Astrocyte (in vitro differentiated cells and primary cell): ENCODE results near the gene MS4A18. TPM values are rescaled to one million over a fixed set of nuclear protein-coding genes. Genes with fewer than 3 reads are reported as not detected.

Experiments
- DNase-seq: peaks from one replicate; pipeline ENCODE4 v3.0.0-alpha.2; 2010; ENCODE audit warnings: low read depth
- FAIRE-seq: peaks from 2 replicates; lab custom pipeline; 2011; peaks lifted over from hg19 to GRCh38; lab: Jason Lieb, UNC
- H2AFZ ChIP-seq: 2 replicates; pipeline ENCODE4 v1.6.0; 2012; ENCODE audit warnings: low read depth, low read length, inconsistent platforms
- H3K27ac ChIP-seq: 2 replicates; pipeline ENCODE4 v1.5.1; 2011; ENCODE audit warnings: low read depth, low read length, inconsistent platforms
- H3K27me3 ChIP-seq: 2 replicates; pipeline ENCODE4 v1.6.0; 2011; ENCODE audit warnings: low read length, inconsistent platforms; ENCODE audit not compliant: insufficient read depth
- H3K36me3 ChIP-seq: 2 replicates; pipeline ENCODE4 v1.5.1; 2011; ENCODE audit warnings: low read length, inconsistent platforms; ENCODE audit not compliant: insufficient read depth
- H3K4me1 ChIP-seq: 2 replicates; pipeline ENCODE4 v1.5.1; 2011; ENCODE audit warnings: low read length, inconsistent platforms; ENCODE audit not compliant: insufficient read depth
- H3K4me2 ChIP-seq: 2 replicates; pipeline ENCODE4 v1.6.0; 2012; ENCODE audit warnings: low read length, inconsistent platforms
- H3K4me3 ChIP-seq: 2 replicates; pipeline ENCODE4 v1.5.1; 2011; ENCODE audit warnings: low read depth, mild to moderate bottlenecking, low read length, inconsistent platforms; ENCODE audit not compliant: insufficient read depth
- H3K79me2 ChIP-seq: 2 replicates; pipeline ENCODE4 v1.6.0; 2012; ENCODE audit warnings: mild to moderate bottlenecking, low read length, inconsistent platforms; ENCODE audit not compliant: insufficient read depth
- H3K9ac ChIP-seq: 2 replicates; pipeline ENCODE4 v1.6.0; 2012; ENCODE audit warnings: mild to moderate bottlenecking, low read length, inconsistent platforms
- H3K9me3 ChIP-seq: 2 replicates; pipeline ENCODE4 v1.5.1; 2012; ENCODE audit warnings: low read depth, mild to moderate bottlenecking, low read length, inconsistent platforms; ENCODE audit not compliant: insufficient read depth
- H4K20me1 ChIP-seq: 2 replicates; pipeline ENCODE4 v1.6.0; 2012; ENCODE audit warnings: low read length, inconsistent platforms; ENCODE audit not compliant: insufficient read depth
- H3K27ac Mint-ChIP-seq: one replicate; pipeline ENCODE4 v1.8.0; 2021; ENCODE audit warnings: mild to moderate bottlenecking, mixed read lengths; ENCODE audit not compliant: unreplicated experiment
- H3K27me3 Mint-ChIP-seq: one replicate; pipeline ENCODE4 v1.8.0; 2021; ENCODE audit warnings: low read depth, mixed read lengths; ENCODE audit not compliant: unreplicated experiment
- H3K36me3 Mint-ChIP-seq: one replicate; pipeline ENCODE4 v1.8.0; 2021; ENCODE audit warnings: low read depth, mixed read lengths; ENCODE audit not compliant: unreplicated experiment
- H3K4me1 Mint-ChIP-seq: one replicate; pipeline ENCODE4 v1.8.0; 2021; ENCODE audit warnings: low read depth, mixed read lengths; ENCODE audit not compliant: unreplicated experiment
- H3K4me3 Mint-ChIP-seq: one replicate; pipeline ENCODE4 v1.8.0; 2021; ENCODE audit warnings: mild to moderate bottlenecking, moderate library complexity, mixed read lengths; ENCODE audit not compliant: unreplicated experiment
- H3K9me3 Mint-ChIP-seq: one replicate; pipeline ENCODE4 v1.8.0; 2021; ENCODE audit warnings: mild to moderate bottlenecking, mixed read lengths; ENCODE audit not compliant: unreplicated experiment
- EZH2 ChIP-seq: IDR thresholded peaks from 2 replicates; pipeline ENCODE4 v1.6.1; 2012; ENCODE audit warnings: mild to moderate bottlenecking, low read length, inconsistent platforms; ENCODE audit not compliant: insufficient read depth
- total RNA-seq: library from RNA; stranded (reverse); gene quantifications from 2 replicates; pipeline ENCODE4 v1.2.1, GENCODE V29; 2021
- TF ChIP-seq, protein P1 (sequence below): IDR thresholded peaks from 2 replicates; pipeline ENCODE4 v1.5.1; 2011; ENCODE audit warnings: low read depth, mild to moderate bottlenecking, inconsistent platforms, low read length, moderate library complexity; ENCODE audit not compliant: insufficient read depth

MS4A18 gene
- total RNA-seq, 1 donor from 2014 or later = not detected

DNA sequence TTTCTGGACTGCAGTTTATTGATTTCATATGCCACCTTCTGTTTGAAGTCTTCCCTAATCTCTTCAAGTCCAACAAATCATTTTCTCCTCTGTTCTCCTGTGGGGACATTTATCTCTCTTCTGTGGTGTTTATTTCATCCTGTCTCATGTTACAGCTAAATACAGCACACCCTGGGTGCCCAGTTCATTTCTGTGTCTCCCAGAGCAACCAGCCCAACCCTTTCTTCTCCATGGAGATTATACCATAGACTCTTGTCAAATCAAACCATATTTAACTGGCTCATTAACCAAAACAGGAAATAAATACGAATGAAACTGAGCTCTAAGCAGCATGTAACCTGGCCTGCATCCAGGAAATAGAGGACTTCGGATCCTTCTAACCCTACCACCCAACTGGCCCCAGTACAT, 25.2 kb upstream of the MS4A18 start, which contains the start of gene MS4A8:
MS4A8 (plus strand) TSS at position 329 of the 408 bp plus-strand sequence. CDS start 1,249 bp downstream, outside the sequence.
- Mint-ChIP-seq H3K27ac (no peak within 1 kb of the TSS), H3K9me3 (no peaks in the 10 kb centered on the region), H3K36me3 (no peaks in the 10 kb centered on the region), H3K4me3 (no peak within 1 kb of the TSS), H3K27me3 (peaks cover 3% of the 10 kb centered on the region), H3K4me1 (no peaks in the 10 kb centered on the region)
- Histone ChIP-seq H4K20me1 (no peaks in the 10 kb centered on the region), H3K36me3 (no peaks in the 10 kb centered on the region), H3K79me2 (no peaks in the 10 kb centered on the region), H3K4me2 (no peak within 1 kb of the TSS), H3K4me3 (no peak within 1 kb of the TSS), H2AFZ (no peak within 1 kb of the TSS), H3K27me3 (no peaks in the 10 kb centered on the region), H3K9me3 (no peaks in the 10 kb centered on the region), H3K9ac (no peak within 1 kb of the TSS), H3K4me1 (no peaks in the 10 kb centered on the region), H3K27ac (no peak within 1 kb of the TSS)
- no peak for DNase-seq
- TF ChIP-seq, protein P1, sequence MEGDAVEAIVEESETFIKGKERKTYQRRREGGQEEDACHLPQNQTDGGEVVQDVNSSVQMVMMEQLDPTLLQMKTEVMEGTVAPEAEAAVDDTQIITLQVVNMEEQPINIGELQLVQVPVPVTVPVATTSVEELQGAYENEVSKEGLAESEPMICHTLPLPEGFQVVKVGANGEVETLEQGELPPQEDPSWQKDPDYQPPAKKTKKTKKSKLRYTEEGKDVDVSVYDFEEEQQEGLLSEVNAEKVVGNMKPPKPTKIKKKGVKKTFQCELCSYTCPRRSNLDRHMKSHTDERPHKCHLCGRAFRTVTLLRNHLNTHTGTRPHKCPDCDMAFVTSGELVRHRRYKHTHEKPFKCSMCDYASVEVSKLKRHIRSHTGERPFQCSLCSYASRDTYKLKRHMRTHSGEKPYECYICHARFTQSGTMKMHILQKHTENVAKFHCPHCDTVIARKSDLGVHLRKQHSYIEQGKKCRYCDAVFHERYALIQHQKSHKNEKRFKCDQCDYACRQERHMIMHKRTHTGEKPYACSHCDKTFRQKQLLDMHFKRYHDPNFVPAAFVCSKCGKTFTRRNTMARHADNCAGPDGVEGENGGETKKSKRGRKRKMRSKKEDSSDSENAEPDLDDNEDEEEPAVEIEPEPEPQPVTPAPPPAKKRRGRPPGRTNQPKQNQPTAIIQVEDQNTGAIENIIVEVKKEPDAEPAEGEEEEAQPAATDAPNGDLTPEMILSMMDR = no peak
- TF ChIP-seq EZH2 = no peak
- no peak for FAIRE-seq

DNA sequence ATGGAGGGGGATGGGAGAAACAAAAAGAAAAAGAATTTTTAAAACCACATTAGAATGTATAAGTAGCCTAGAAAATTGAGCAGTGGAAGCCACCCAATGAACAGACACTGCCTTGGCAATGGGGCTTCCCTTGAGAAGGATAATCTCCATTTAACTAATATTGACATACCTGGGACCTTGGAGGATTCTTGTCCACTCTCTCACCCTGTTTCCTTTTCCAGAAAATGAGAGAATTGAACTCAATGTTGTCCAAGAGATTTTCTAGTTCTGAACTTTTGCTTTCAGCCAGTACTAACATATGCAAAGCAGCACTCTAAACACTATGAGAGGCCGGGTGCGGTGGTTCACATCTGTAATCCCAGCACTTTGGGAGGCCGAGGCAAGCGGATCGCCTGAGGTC, 24.6 kb upstream of the MS4A18 start:
- Mint-ChIP-seq H3K4me3 (no peak overlapping the region), H3K36me3 (no peaks in the 10 kb centered on the region), H3K4me1 (no peaks in the 10 kb centered on the region), H3K27me3 (peaks cover 5% of the 10 kb centered on the region), H3K27ac (no peak overlapping the region), H3K9me3 (no peaks in the 10 kb centered on the region)
- Histone ChIP-seq H3K4me1 (no peaks in the 10 kb centered on the region), H3K9ac (no peak overlapping the region), H3K36me3 (no peaks in the 10 kb centered on the region), H3K27ac (no peak overlapping the region), H4K20me1 (no peaks in the 10 kb centered on the region), H3K4me3 (no peak overlapping the region), H3K27me3 (no peaks in the 10 kb centered on the region), H3K9me3 (no peaks in the 10 kb centered on the region), H3K79me2 (no peaks in the 10 kb centered on the region), H3K4me2 (no peak overlapping the region), H2AFZ (no peak overlapping the region)
- TF ChIP-seq EZH2 = no peak
- TF ChIP-seq, protein P1 = no peak
- FAIRE-seq (no peak), DNase-seq (no peak)

- Mint-ChIP-seq H3K4me3 (no peak overlapping the region), H3K36me3 (no peaks in the 10 kb centered on the region), H3K27me3 (peaks cover 7% of the 10 kb centered on the region), H3K4me1 (no peaks in the 10 kb centered on the region), H3K27ac (no peak overlapping the region), H3K9me3 (no peaks in the 10 kb centered on the region)
- Histone ChIP-seq H3K4me2 (no peak overlapping the region), H3K79me2 (no peaks in the 10 kb centered on the region), H3K4me3 (no peak overlapping the region), H3K36me3 (no peaks in the 10 kb centered on the region), H4K20me1 (no peaks in the 10 kb centered on the region), H3K9me3 (no peaks in the 10 kb centered on the region), H3K27ac (no peak overlapping the region), H3K9ac (no peak overlapping the region), H3K27me3 (no peaks in the 10 kb centered on the region), H3K4me1 (no peaks in the 10 kb centered on the region), H2AFZ (no peak overlapping the region)
- DNase-seq (no peak), FAIRE-seq (no peak)
- TF ChIP-seq, protein P1 = peak; percentile 21
- TF ChIP-seq EZH2 = no peak
These were observed 23.6 kb upstream of the MS4A18 start for GRCh38 chr11:60700689-60701468.
